Measurements from ENCODE around the gene PTPRD.
"Not testable (repeated sequence)": the region's sequence is repeated elsewhere in the genome, so short reads cannot be mapped to it uniquely, and the experiment has no call there.

PTPRD gene

DNA sequence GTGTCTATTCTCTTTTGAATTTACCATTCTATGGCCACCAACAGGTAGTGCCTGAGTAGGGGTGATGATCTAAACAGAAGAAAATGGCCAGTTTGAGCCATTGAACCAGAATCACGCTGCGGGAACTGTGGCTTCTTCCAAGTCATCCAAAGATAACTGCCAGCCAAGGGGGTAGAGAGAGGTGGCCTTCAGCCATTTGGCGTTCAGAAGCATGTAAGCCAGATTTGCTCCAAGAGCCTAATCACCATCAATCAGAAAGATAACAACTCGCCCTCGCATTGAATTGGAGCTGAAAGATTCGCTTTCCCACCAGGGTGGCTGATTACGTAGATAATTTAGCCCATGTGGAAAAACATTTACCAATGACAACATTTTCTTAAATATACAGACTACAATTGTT, 1510.5 kb downstream of the PTPRD start:
- TF ChIP-seq EZH2phosphoT487 (conservative IDR thresholded peaks at IDR 0.05; ENCODE audit: low read length): no peak
- TF ChIP-seq, protein P1, sequence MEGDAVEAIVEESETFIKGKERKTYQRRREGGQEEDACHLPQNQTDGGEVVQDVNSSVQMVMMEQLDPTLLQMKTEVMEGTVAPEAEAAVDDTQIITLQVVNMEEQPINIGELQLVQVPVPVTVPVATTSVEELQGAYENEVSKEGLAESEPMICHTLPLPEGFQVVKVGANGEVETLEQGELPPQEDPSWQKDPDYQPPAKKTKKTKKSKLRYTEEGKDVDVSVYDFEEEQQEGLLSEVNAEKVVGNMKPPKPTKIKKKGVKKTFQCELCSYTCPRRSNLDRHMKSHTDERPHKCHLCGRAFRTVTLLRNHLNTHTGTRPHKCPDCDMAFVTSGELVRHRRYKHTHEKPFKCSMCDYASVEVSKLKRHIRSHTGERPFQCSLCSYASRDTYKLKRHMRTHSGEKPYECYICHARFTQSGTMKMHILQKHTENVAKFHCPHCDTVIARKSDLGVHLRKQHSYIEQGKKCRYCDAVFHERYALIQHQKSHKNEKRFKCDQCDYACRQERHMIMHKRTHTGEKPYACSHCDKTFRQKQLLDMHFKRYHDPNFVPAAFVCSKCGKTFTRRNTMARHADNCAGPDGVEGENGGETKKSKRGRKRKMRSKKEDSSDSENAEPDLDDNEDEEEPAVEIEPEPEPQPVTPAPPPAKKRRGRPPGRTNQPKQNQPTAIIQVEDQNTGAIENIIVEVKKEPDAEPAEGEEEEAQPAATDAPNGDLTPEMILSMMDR (IDR thresholded peaks at IDR 0.05; ENCODE audit: insufficient read depth, low read length, poor library complexity, severe bottlenecking): no peak
- Histone ChIP-seq H3K4me3 (ENCODE audit: insufficient read depth, low read length, poor library complexity, severe bottlenecking) (no peak overlapping the region), H3K9ac (ENCODE audit: low read length) (no peak overlapping the region), H3K27ac (ENCODE audit: low read depth, low read length) (no peak overlapping the region), H3K9me2 (replicated peaks; ENCODE audit: insufficient read depth, low read length) (0 out of 2 replicates have a peak, but pooled peaks cover 3% of the 10 kb centered on the region), H3K36me3 (ENCODE audit: low read length) (no peaks in the 10 kb centered on the region), H3K79me2 (ENCODE audit: insufficient read depth, low read length) (no peaks in the 10 kb centered on the region), H3K4me2 (ENCODE audit: low read depth, low read length, poor library complexity, severe bottlenecking) (no peak overlapping the region), H3K27me3 (ENCODE audit: low read length) (no peaks in the 10 kb centered on the region), H2AFZ (ENCODE audit: low read depth, low read length, severe bottlenecking) (no peak overlapping the region), H4K20me1 (ENCODE audit: low read depth, low read length) (no peaks in the 10 kb centered on the region), H3F3A (ENCODE audit: insufficient read depth) (no peaks in the 10 kb centered on the region), H3K9me3 (ENCODE audit: insufficient read depth, low read length) (no peaks in the 10 kb centered on the region)

DNA sequence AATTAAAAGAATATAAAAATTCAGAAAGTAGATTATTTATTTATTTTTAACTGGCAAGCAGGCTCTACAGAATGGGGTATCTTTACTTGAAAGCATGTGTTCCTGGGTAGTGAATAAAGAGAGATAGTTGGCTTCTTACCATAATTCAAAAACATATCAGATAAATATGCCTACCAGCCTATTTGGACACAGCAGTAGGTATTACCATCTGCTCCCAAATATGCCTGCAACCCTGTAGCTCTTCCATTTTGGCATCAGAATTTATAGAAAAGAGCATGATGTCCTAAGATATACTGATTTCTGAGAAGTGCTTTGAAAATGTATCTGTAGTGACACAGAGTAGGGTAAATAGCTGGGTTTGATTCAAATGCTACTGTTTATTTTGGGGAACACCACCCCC, 1512.7 kb downstream of the PTPRD start:
- no peak overlapping the region for H2AFZ ChIP-seq (ENCODE audit: low read depth, low read length, severe bottlenecking)
- TF ChIP-seq, protein P1 (IDR thresholded peaks at IDR 0.05; ENCODE audit: insufficient read depth, low read length, poor library complexity, severe bottlenecking): no peak
- TF ChIP-seq EZH2phosphoT487 (conservative IDR thresholded peaks at IDR 0.05; ENCODE audit: low read length): no peak
- H3K36me3 ChIP-seq (ENCODE audit: low read length): no peaks in the 10 kb centered on the region
- H3K9me3 ChIP-seq (ENCODE audit: insufficient read depth, low read length): no peaks in the 10 kb centered on the region
- no peak overlapping the region for H3K4me2 ChIP-seq (ENCODE audit: low read depth, low read length, poor library complexity, severe bottlenecking)
- no peak overlapping the region for H3K4me3 ChIP-seq (ENCODE audit: insufficient read depth, low read length, poor library complexity, severe bottlenecking)
- H3K9ac ChIP-seq (ENCODE audit: low read length): no peak overlapping the region
- no peak overlapping the region for H3K27ac ChIP-seq (ENCODE audit: low read depth, low read length)
- H3K27me3 ChIP-seq (ENCODE audit: low read length): no peaks in the 10 kb centered on the region
- H3K79me2 ChIP-seq (ENCODE audit: insufficient read depth, low read length): no peaks in the 10 kb centered on the region
- 0 out of 2 replicates have a peak, but pooled peaks cover 3% of the 10 kb centered on the region for H3K9me2 ChIP-seq (replicated peaks; ENCODE audit: insufficient read depth, low read length)
- no peaks in the 10 kb centered on the region for H3F3A ChIP-seq (ENCODE audit: insufficient read depth)
- no peaks in the 10 kb centered on the region for H4K20me1 ChIP-seq (ENCODE audit: low read depth, low read length)

- no peaks in the 10 kb centered on the region for H3K9me3 ChIP-seq (ENCODE audit: insufficient read depth, low read length)
Observed at GRCh38 chr9:9099646-9100045, 1513.2 kb downstream of the PTPRD start.

GRCh38 chr9:9097254-9097653, 1515.5 kb downstream of the PTPRD start:
- not testable (repeated sequence) for H3K4me3 ChIP-seq (ENCODE audit: insufficient read depth, low read length, poor library complexity, severe bottlenecking); H4K20me1 ChIP-seq (ENCODE audit: low read depth, low read length); H3K27ac ChIP-seq (ENCODE audit: low read depth, low read length); H3K4me2 ChIP-seq (ENCODE audit: low read depth, low read length, poor library complexity, severe bottlenecking); H3K9ac ChIP-seq (ENCODE audit: low read length); H3K9me2 ChIP-seq (replicated peaks; ENCODE audit: insufficient read depth, low read length); H3K36me3 ChIP-seq (ENCODE audit: low read length); H3K9me3 ChIP-seq (ENCODE audit: insufficient read depth, low read length); H3K27me3 ChIP-seq (ENCODE audit: low read length); H3F3A ChIP-seq (ENCODE audit: insufficient read depth); H2AFZ ChIP-seq (ENCODE audit: low read depth, low read length, severe bottlenecking); H3K79me2 ChIP-seq (ENCODE audit: insufficient read depth, low read length)

More at GRCh38 chr9:9099646-9100045, 1513.2 kb downstream of the PTPRD start:
- H3F3A ChIP-seq (ENCODE audit: insufficient read depth): no peaks in the 10 kb centered on the region
- 0 out of 2 replicates have a peak, but pooled peaks cover 3% of the 10 kb centered on the region for H3K9me2 ChIP-seq (replicated peaks; ENCODE audit: insufficient read depth, low read length)
- H3K4me2 ChIP-seq (ENCODE audit: low read depth, low read length, poor library complexity, severe bottlenecking): no peak overlapping the region
- no peak overlapping the region for H2AFZ ChIP-seq (ENCODE audit: low read depth, low read length, severe bottlenecking)
- no peak overlapping the region for H3K9ac ChIP-seq (ENCODE audit: low read length)
- H3K27me3 ChIP-seq (ENCODE audit: low read length): no peaks in the 10 kb centered on the region
- no peak overlapping the region for H3K4me3 ChIP-seq (ENCODE audit: insufficient read depth, low read length, poor library complexity, severe bottlenecking)
- no peaks in the 10 kb centered on the region for H3K79me2 ChIP-seq (ENCODE audit: insufficient read depth, low read length)
- TF ChIP-seq EZH2phosphoT487 (conservative IDR thresholded peaks at IDR 0.05; ENCODE audit: low read length): no peak
- TF ChIP-seq, protein P1 (IDR thresholded peaks at IDR 0.05; ENCODE audit: insufficient read depth, low read length, poor library complexity, severe bottlenecking): no peak
- H3K36me3 ChIP-seq (ENCODE audit: low read length): no peaks in the 10 kb centered on the region
- no peaks in the 10 kb centered on the region for H4K20me1 ChIP-seq (ENCODE audit: low read depth, low read length)
- H3K27ac ChIP-seq (ENCODE audit: low read depth, low read length): no peak overlapping the region
